Measurements from ENCODE around the gene RPS25.
"Not testable (repeated sequence)": the region's sequence is repeated elsewhere in the genome, so short reads cannot be mapped to it uniquely, and the experiment has no call there.

RPS25 gene

GRCh38 chr11:119018074-119018938, at the start of gene RPS25, which contains the start of gene TRAPPC4:
Gene RPS25 (minus strand): TSS chr11:119018343. CDS start chr11:119018284, 59 bp downstream.
Gene TRAPPC4 (plus strand): TSS chr11:119018766. CDS start chr11:119018796, 30 bp downstream.
- in situ Hi-C loops (cut with HindIII; ENCODE audit: low sequenced_read_pairs) = loop anchor here (5.0 kb wide), 1 partner anchor 84 kb away; the partner anchor contains the start of gene DPAGT1
- TF ChIP-seq CTCF (IDR thresholded peaks at IDR 0.05; ENCODE audit: low read depth, low read length, missing control alignments) = no peak
- DNase-seq (ENCODE audit: low read depth) = peak; percentile 87
- H3K4me3 ChIP-seq (ENCODE audit: low read depth, low read length) = peak within 1 kb of the TSS; percentile 57

- in situ Hi-C loops (cut with HindIII; ENCODE audit: low sequenced_read_pairs) = no loop called here
- DNase-seq (ENCODE audit: low read depth) = peak; percentile 89
- no peak for TF ChIP-seq CTCF (IDR thresholded peaks at IDR 0.05; ENCODE audit: low read depth, low read length, missing control alignments)
- peak within 1 kb of the TSS; percentile 100 for H3K4me3 ChIP-seq (ENCODE audit: low read depth, low read length)
These were observed 49.5 kb upstream of the RPS25 start, which contains the start of gene VPS11 for GRCh38 chr11:119067371-119068222. Gene VPS11 (plus strand): TSS chr11:119067818. CDS start chr11:119067824, 6 bp downstream.

GRCh38 chr11:119065369-119065768, 47.2 kb upstream of the RPS25 start:
- in situ Hi-C loops (cut with HindIII; ENCODE audit: low sequenced_read_pairs) = no loop called here
- no peak overlapping the region for H3K4me3 ChIP-seq (ENCODE audit: low read depth, low read length)
- no peak for DNase-seq (ENCODE audit: low read depth)
- peak; percentile 55 for TF ChIP-seq CTCF (IDR thresholded peaks at IDR 0.05; ENCODE audit: low read depth, low read length, missing control alignments)

DNA sequence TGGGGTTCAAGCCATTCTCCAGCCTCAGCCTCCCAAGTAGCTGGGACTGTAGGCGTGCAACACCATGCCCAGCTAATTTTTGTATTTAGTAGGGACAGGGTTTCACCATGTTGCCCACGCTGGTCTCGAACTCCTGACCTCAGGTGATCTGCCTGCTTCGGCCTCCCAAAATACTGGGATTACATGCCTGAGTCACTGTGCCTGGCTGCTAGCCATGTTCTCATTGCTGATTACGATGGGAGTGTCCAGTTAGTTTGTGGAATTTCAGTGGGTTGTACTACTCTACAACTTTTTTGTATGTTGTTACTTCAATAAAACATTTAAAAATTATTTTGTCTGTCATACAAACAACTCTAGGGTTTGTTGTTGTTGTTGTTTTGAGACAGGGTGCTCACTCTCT, 44.6 kb upstream of the RPS25 start:
- TF ChIP-seq CTCF (IDR thresholded peaks at IDR 0.05; ENCODE audit: low read depth, low read length, missing control alignments) = no peak
- in situ Hi-C loops (cut with HindIII; ENCODE audit: low sequenced_read_pairs) = no loop called here
- no peak overlapping the region for H3K4me3 ChIP-seq (ENCODE audit: low read depth, low read length)
- no peak for DNase-seq (ENCODE audit: low read depth)

DNA sequence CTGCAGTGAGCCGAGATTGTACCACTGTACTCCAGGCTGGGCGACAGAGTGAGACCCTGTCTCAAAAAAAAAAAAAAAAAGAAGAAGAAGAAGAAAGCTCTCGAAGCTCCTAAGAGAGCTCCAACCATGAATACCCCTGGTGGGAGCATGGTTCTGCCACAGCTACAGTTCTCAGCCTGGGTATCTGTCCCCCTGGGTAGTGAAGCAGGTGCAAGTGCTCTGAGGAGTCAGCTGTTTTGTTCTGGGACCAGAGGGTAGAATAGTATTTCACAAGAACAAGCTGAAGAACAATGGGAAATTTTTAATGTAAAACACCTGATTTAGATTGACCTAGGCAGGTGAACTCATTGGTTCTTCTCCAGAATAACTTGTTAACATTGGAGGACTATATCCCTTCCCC, 43.1 kb upstream of the RPS25 start:
- no peak for DNase-seq (ENCODE audit: low read depth)
- no peak overlapping the region for H3K4me3 ChIP-seq (ENCODE audit: low read depth, low read length)
- TF ChIP-seq CTCF (IDR thresholded peaks at IDR 0.05; ENCODE audit: low read depth, low read length, missing control alignments) = no peak
- in situ Hi-C loops (cut with HindIII; ENCODE audit: low sequenced_read_pairs) = no loop called here

DNA sequence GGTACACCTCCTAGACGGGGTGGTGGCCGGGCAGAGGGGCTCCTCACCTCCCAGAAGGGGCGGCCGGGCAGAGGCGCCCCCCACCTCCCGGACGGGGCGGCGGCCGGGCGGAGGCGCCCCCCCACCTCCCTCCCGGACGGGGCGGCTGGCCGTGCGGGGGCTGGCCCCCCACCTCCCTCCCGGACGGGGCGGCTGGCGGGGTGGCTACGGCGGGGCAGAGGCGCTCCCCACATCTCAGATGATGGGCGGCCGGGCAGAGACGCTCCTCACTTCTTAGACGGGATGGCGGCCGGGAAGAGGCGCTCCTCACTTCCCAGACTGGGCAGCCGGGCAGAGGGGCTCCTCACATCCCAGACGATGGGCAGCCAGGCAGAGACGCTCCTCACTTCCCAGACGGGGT, 41.0 kb upstream of the RPS25 start:
- in situ Hi-C loops (cut with HindIII; ENCODE audit: low sequenced_read_pairs); H3K4me3 ChIP-seq (ENCODE audit: low read depth, low read length); DNase-seq (ENCODE audit: low read depth): not testable (repeated sequence)
